Fibroblast of the conjunctiva (primary cell): Measurements from ENCODE around the gene PLXDC2.
A peak's percentile ranks its signal among the peaks of the same experiment; 100 is the strongest.

Experiments used
- DNase-seq: peaks from one replicate; pipeline ENCODE4 v3.0.0-alpha.2; 2010; ENCODE audit warnings: low read depth

PLXDC2 gene

GRCh38 chr10:19911886-19912285 lies 95.7 kb downstream of the PLXDC2 start:
- no peak for DNase-seq

- DNase-seq: no peak
Observed at GRCh38 chr10:19913987-19914386, 97.8 kb downstream of the PLXDC2 start.

GRCh38 chr10:19915125-19915524 lies 98.9 kb downstream of the PLXDC2 start:
- no peak for DNase-seq

- no peak for DNase-seq
Observed at GRCh38 chr10:19915816-19916215, 99.6 kb downstream of the PLXDC2 start.

- no peak for DNase-seq
Observed at GRCh38 chr10:19917751-19918478, 101.7 kb downstream of the PLXDC2 start.

- no peak for DNase-seq
Observed at GRCh38 chr10:19918794-19919193, 102.6 kb downstream of the PLXDC2 start.

GRCh38 chr10:19919671-19920070 lies 103.4 kb downstream of the PLXDC2 start:
- DNase-seq: no peak

GRCh38 chr10:19920075-19920726 lies 104.0 kb downstream of the PLXDC2 start:
- no peak for DNase-seq

- no peak for DNase-seq
Observed at GRCh38 chr10:19921300-19922140, 105.3 kb downstream of the PLXDC2 start.

GRCh38 chr10:19922236-19922963 lies 106.2 kb downstream of the PLXDC2 start:
- DNase-seq: peak; percentile 39

GRCh38 chr10:19925064-19925463 lies 108.8 kb downstream of the PLXDC2 start:
- DNase-seq: no peak

- DNase-seq: no peak
Observed at GRCh38 chr10:19928936-19929335, 112.7 kb downstream of the PLXDC2 start.

- peak; percentile 39 for DNase-seq
Observed at GRCh38 chr10:19929506-19930140, 113.4 kb downstream of the PLXDC2 start.

GRCh38 chr10:19930936-19931893 lies 115.0 kb downstream of the PLXDC2 start:
- no peak for DNase-seq

GRCh38 chr10:19931894-19932590 lies 115.8 kb downstream of the PLXDC2 start:
- DNase-seq: no peak

GRCh38 chr10:19932806-19933371 lies 116.7 kb downstream of the PLXDC2 start:
- DNase-seq: no peak

GRCh38 chr10:19933772-19934171 lies 117.5 kb downstream of the PLXDC2 start:
- no peak for DNase-seq

- no peak for DNase-seq
Observed at GRCh38 chr10:19935176-19935575, 118.9 kb downstream of the PLXDC2 start.

- no peak for DNase-seq
Observed at GRCh38 chr10:19936289-19936688, 120.1 kb downstream of the PLXDC2 start.
